ENCODE data around the gene IL17RA. TPM values are rescaled to one million over a fixed set of nuclear protein-coding genes. Genes with fewer than 3 reads are reported as not detected.

Gene IL17RA
- polyA plus RNA-seq, 1 experiment: 20.3 TPM

- TF ChIP-seq, protein P1, sequence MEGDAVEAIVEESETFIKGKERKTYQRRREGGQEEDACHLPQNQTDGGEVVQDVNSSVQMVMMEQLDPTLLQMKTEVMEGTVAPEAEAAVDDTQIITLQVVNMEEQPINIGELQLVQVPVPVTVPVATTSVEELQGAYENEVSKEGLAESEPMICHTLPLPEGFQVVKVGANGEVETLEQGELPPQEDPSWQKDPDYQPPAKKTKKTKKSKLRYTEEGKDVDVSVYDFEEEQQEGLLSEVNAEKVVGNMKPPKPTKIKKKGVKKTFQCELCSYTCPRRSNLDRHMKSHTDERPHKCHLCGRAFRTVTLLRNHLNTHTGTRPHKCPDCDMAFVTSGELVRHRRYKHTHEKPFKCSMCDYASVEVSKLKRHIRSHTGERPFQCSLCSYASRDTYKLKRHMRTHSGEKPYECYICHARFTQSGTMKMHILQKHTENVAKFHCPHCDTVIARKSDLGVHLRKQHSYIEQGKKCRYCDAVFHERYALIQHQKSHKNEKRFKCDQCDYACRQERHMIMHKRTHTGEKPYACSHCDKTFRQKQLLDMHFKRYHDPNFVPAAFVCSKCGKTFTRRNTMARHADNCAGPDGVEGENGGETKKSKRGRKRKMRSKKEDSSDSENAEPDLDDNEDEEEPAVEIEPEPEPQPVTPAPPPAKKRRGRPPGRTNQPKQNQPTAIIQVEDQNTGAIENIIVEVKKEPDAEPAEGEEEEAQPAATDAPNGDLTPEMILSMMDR (IDR thresholded peaks at IDR 0.05; ENCODE audit: low read depth, low read length): no peak
- no peak for DNase-seq (ENCODE audit: low read depth, low spot score)
- H3K27ac ChIP-seq (ENCODE audit: low read depth, low read length): no peak overlapping the region
- ChIA-PET POLR2A (no interaction called here), CTCF (interaction anchor here (4.5 kb wide), 1 partner anchor 42 kb away, joined by 16 read pairs; no protein-coding TSS in a partner anchor)
- H3K27me3 ChIP-seq (ENCODE audit: control insufficient read depth, insufficient read depth, low read length): no peaks in the 10 kb centered on the region
- no peaks in the 10 kb centered on the region for H3K9me3 ChIP-seq (ENCODE audit: control insufficient read depth, insufficient read depth, low read length)
- no peak overlapping the region for H3K4me3 ChIP-seq (ENCODE audit: low read depth, low read length)
These were observed 45.4 kb downstream of the IL17RA start for GRCh38 chr22:17130199-17130598.

- ChIA-PET CTCF (interaction anchor here (2.7 kb wide), 1 partner anchor 40 kb away, joined by 17 read pairs; no protein-coding TSS in a partner anchor), POLR2A (no interaction called here)
- no peak overlapping the region for H3K27ac ChIP-seq (ENCODE audit: low read depth, low read length)
- H3K9me3 ChIP-seq (ENCODE audit: control insufficient read depth, insufficient read depth, low read length): no peaks in the 10 kb centered on the region
- no peak for DNase-seq (ENCODE audit: low read depth, low spot score)
- no peaks in the 10 kb centered on the region for H3K27me3 ChIP-seq (ENCODE audit: control insufficient read depth, insufficient read depth, low read length)
- no peak overlapping the region for H3K4me3 ChIP-seq (ENCODE audit: low read depth, low read length)
- TF ChIP-seq, protein P1 (IDR thresholded peaks at IDR 0.05; ENCODE audit: low read depth, low read length): no peak
These were observed 46.9 kb downstream of the IL17RA start for GRCh38 chr22:17131686-17132085.

- Histone ChIP-seq H3K9me3 (ENCODE audit: control insufficient read depth, insufficient read depth, low read length) (no peaks in the 10 kb centered on the region), H3K4me3 (ENCODE audit: low read depth, low read length) (no peak overlapping the region), H3K27me3 (ENCODE audit: control insufficient read depth, insufficient read depth, low read length) (no peaks in the 10 kb centered on the region), H3K27ac (ENCODE audit: low read depth, low read length) (no peak overlapping the region)
- DNase-seq (ENCODE audit: low read depth, low spot score): no peak
- POLR2A ChIA-PET: no interaction called here
- CTCF ChIA-PET: interaction anchor here (2.7 kb wide), 1 partner anchor 40 kb away, joined by 17 read pairs; no protein-coding TSS in a partner anchor
- TF ChIP-seq, protein P1 (IDR thresholded peaks at IDR 0.05; ENCODE audit: low read depth, low read length): no peak
These were observed 47.3 kb downstream of the IL17RA start for GRCh38 chr22:17132112-17132511.

DNA sequence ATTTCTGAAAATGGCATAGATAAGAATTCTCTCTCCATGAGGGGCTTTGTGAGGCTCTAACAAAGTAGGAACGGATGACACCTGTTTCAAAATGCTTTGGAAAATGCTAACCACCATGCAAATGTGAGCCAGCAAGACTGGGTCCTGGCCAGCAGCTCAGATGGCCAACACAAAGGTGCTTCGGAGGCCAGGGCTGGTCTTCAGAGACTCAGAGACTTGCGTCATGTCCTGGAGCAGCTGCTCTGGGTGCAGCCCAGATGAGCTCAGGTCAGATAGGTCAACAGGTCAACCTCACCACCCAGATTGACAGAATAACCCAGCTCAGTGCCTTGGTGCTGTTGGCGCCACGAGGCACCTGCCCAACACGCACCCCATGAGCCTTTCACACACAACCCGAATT lies 48.3 kb downstream of the IL17RA start:
- H3K27me3 ChIP-seq (ENCODE audit: control insufficient read depth, insufficient read depth, low read length): no peaks in the 10 kb centered on the region
- no peaks in the 10 kb centered on the region for H3K9me3 ChIP-seq (ENCODE audit: control insufficient read depth, insufficient read depth, low read length)
- no peak overlapping the region for H3K4me3 ChIP-seq (ENCODE audit: low read depth, low read length)
- TF ChIP-seq, protein P1 (IDR thresholded peaks at IDR 0.05; ENCODE audit: low read depth, low read length): no peak
- H3K27ac ChIP-seq (ENCODE audit: low read depth, low read length): no peak overlapping the region
- DNase-seq (ENCODE audit: low read depth, low spot score): no peak
- ChIA-PET CTCF (interaction anchor here (2.7 kb wide), 1 partner anchor 39 kb away, joined by 17 read pairs; no protein-coding TSS in a partner anchor), POLR2A (interaction anchor here (0.5 kb wide), 1 partner anchor 373 kb away, joined by 4 read pairs; no protein-coding TSS in a partner anchor)

GRCh38 chr22:17135153-17135760 lies 50.5 kb downstream of the IL17RA start:
- POLR2A ChIA-PET: interaction anchor here (0.5 to 0.7 kb wide), 2 partner anchors 9 to 21 kb away, joined by 3 read pairs; no protein-coding TSS in a partner anchor
- no peak for DNase-seq (ENCODE audit: low read depth, low spot score)
- no peak overlapping the region for H3K4me3 ChIP-seq (ENCODE audit: low read depth, low read length)
- CTCF ChIA-PET: interaction anchor here (2.6 kb wide), 1 partner anchor 36 kb away, joined by 14 read pairs; no protein-coding TSS in a partner anchor
- H3K9me3 ChIP-seq (ENCODE audit: control insufficient read depth, insufficient read depth, low read length): no peaks in the 10 kb centered on the region
- TF ChIP-seq, protein P1 (IDR thresholded peaks at IDR 0.05; ENCODE audit: low read depth, low read length): no peak
- H3K27ac ChIP-seq (ENCODE audit: low read depth, low read length): no peak overlapping the region
- no peaks in the 10 kb centered on the region for H3K27me3 ChIP-seq (ENCODE audit: control insufficient read depth, insufficient read depth, low read length)

Data from AG04450 (cell line).